Stimulated activated CD8-positive, alpha-beta memory T cell treated with anti-CD3 and anti-CD28 coated beads, Interleukin-2, amount 100 ng/mL, for 1 hour (primary cell): Measurements from ENCODE around the gene KCNMA1.
"Not testable (repeated sequence)": the region's sequence is repeated elsewhere in the genome, so short reads cannot be mapped to it uniquely, and the experiment has no call there.

ENCODE experiments used
- DNase-seq, 2 donors: peaks; one replicate each; pipeline ENCODE4 v3.0.0-alpha.2; 2020; ENCODE audit warnings: low read depth in 2 of 2

KCNMA1 gene

GRCh38 chr10:77583527-77583926 lies 54.1 kb downstream of the KCNMA1 start:
- DNase-seq = no peak

- DNase-seq = no peak
Measured at GRCh38 chr10:77582710-77583115, 54.9 kb downstream of the KCNMA1 start.

GRCh38 chr10:77581738-77582137 lies 55.9 kb downstream of the KCNMA1 start:
- DNase-seq = no peak

- DNase-seq = no peak
Measured at GRCh38 chr10:77580482-77580881, 57.1 kb downstream of the KCNMA1 start.

- no peak for DNase-seq
Measured at GRCh38 chr10:77578583-77579227, 58.9 kb downstream of the KCNMA1 start.

- no peak for DNase-seq
Measured at GRCh38 chr10:77577666-77578229, 59.9 kb downstream of the KCNMA1 start.

- no peak for DNase-seq
Measured at GRCh38 chr10:77576444-77577032, 61.1 kb downstream of the KCNMA1 start.

- DNase-seq = no peak
Measured at GRCh38 chr10:77576007-77576367, 61.6 kb downstream of the KCNMA1 start.

GRCh38 chr10:77575271-77576006 lies 62.2 kb downstream of the KCNMA1 start:
- no peak for DNase-seq

GRCh38 chr10:77574438-77574837 lies 63.2 kb downstream of the KCNMA1 start:
- DNase-seq = no peak

GRCh38 chr10:77572520-77572919 lies 65.1 kb downstream of the KCNMA1 start:
- DNase-seq = not testable (repeated sequence)

GRCh38 chr10:77571490-77571889 lies 66.1 kb downstream of the KCNMA1 start:
- no peak for DNase-seq

- DNase-seq = no peak
Measured at GRCh38 chr10:77566914-77567566, 70.6 kb downstream of the KCNMA1 start.

GRCh38 chr10:77566236-77566635 lies 71.4 kb downstream of the KCNMA1 start:
- DNase-seq = no peak

GRCh38 chr10:77565590-77566023 lies 72.0 kb downstream of the KCNMA1 start:
- DNase-seq = no peak

GRCh38 chr10:77564731-77565589 lies 72.6 kb downstream of the KCNMA1 start:
- DNase-seq = no peak

GRCh38 chr10:77563638-77564270 lies 73.9 kb downstream of the KCNMA1 start:
- no peak for DNase-seq

GRCh38 chr10:77562742-77563141 lies 74.9 kb downstream of the KCNMA1 start:
- no peak for DNase-seq

- no peak for DNase-seq
Measured at GRCh38 chr10:77561991-77562390, 75.6 kb downstream of the KCNMA1 start.

GRCh38 chr10:77560471-77560870 lies 77.1 kb downstream of the KCNMA1 start:
- no peak for DNase-seq

- DNase-seq = no peak
Measured at GRCh38 chr10:77560052-77560451, 77.6 kb downstream of the KCNMA1 start.
